ENCODE data around the gene NMNAT2. TPM values are rescaled to one million over a fixed set of nuclear protein-coding genes. Genes with fewer than 3 reads are reported as not detected.

NMNAT2 gene
- total and polyA plus RNA-seq, 8 donors: 0.42 to 4.9 (median 1.8) TPM

DNA sequence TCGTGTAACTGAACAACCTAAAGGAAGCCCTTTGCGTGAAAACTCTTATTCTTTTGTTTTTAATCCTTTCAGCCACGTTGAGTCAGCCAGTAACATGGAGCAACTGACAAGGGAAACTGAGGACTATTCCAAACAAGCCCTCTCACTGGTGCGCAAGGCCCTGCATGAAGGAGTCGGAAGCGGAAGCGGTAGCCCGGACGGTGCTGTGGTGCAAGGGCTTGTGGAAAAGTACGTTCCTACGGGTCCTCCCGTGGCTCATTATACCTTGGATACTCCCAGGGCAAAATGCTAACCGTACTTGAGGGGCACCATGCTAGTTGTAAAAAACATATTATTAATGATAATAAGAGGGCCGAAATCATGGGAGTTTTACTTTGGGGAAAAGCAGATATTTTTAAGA, 182.7 kb downstream of the NMNAT2 start:
- 82 to 86% methylated on average over 14 of the region's 14 CpGs for whole genome bisulfite sequencing, 2 donors
- Histone ChIP-seq H3K4me1 (no peaks in the 10 kb centered on the region), H3K27ac (peak overlapping the region in 2 of 4 donors; percentile 16 to 38), H3K27me3 (no peaks in the 10 kb centered on the region), H3K36me3 (no peaks in the 10 kb centered on the region), H3K9me3 (no peaks in the 10 kb centered on the region), H3K4me3 (no peak overlapping the region)
- TF ChIP-seq, protein P1, sequence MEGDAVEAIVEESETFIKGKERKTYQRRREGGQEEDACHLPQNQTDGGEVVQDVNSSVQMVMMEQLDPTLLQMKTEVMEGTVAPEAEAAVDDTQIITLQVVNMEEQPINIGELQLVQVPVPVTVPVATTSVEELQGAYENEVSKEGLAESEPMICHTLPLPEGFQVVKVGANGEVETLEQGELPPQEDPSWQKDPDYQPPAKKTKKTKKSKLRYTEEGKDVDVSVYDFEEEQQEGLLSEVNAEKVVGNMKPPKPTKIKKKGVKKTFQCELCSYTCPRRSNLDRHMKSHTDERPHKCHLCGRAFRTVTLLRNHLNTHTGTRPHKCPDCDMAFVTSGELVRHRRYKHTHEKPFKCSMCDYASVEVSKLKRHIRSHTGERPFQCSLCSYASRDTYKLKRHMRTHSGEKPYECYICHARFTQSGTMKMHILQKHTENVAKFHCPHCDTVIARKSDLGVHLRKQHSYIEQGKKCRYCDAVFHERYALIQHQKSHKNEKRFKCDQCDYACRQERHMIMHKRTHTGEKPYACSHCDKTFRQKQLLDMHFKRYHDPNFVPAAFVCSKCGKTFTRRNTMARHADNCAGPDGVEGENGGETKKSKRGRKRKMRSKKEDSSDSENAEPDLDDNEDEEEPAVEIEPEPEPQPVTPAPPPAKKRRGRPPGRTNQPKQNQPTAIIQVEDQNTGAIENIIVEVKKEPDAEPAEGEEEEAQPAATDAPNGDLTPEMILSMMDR (IDR thresholded peaks at IDR 0.05): no peak
- no peak for FAIRE-seq
- intact Hi-C loops (cut with DNase I): no loop called here
- DNase-seq: no peak
- ATAC-seq: no peak

DNA sequence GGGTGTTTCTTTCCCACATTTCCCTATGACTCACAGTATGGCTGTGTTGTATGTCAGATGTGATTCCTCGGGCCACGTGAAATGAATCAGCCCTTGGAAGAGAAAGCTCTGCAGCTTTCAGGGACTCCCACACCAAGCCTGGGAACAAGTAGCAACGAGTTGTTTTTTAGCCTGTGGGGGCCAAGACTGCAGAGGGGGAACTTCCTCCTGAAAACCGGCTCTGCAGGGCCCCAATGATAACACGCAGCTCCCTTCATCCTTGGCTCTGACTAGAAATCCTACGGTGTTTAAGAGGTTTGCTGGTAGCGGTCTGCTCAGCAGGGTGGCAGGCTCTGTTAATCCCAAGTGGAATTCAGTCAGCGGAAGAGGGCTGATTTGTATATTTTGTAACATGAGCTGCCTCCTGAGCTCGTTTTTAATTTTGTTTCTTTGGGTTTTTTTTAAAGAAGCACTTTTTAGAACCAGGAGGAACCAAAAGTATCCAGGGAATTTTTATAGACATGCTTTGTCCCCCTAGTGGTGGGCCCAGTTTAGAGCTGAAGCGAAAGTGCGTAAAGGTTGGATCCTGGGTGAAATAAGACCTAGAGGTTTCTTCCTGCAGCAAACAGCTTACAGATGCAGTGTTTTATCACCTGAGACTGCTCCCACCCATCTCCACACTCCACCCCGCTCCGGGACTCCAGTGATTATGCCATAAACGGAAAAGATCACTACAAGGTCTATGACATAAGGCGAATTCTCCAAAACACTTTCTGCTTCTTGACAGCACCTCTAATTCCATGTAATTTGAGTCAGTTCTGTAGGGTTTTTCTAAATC, 183.3 kb downstream of the NMNAT2 start:
- H3K4me1 ChIP-seq: no peaks in the 10 kb centered on the region
- peak overlapping the region in 2 of 4 donors; percentile 16 to 38 for H3K27ac ChIP-seq
- DNase-seq: peak in 3 of 6 donors; percentile 22 to 57 (median 43)
- FAIRE-seq: no peak
- peak overlapping the region in 2 of 4 donors; percentile 3 to 15 for H3K4me3 ChIP-seq
- intact Hi-C loops (cut with DNase I): no loop called here
- no peaks in the 10 kb centered on the region for H3K9me3 ChIP-seq
- ATAC-seq: peak; percentile 76 to 92 (median 86)
- H3K36me3 ChIP-seq: no peaks in the 10 kb centered on the region
- no peaks in the 10 kb centered on the region for H3K27me3 ChIP-seq
- TF ChIP-seq, protein P1 (IDR thresholded peaks at IDR 0.05): peak; percentile 25 to 52 (median 39)
- WGBS, 2 donors: 31 to 33% methylated on average over 15 of the region's 15 CpGs

DNA sequence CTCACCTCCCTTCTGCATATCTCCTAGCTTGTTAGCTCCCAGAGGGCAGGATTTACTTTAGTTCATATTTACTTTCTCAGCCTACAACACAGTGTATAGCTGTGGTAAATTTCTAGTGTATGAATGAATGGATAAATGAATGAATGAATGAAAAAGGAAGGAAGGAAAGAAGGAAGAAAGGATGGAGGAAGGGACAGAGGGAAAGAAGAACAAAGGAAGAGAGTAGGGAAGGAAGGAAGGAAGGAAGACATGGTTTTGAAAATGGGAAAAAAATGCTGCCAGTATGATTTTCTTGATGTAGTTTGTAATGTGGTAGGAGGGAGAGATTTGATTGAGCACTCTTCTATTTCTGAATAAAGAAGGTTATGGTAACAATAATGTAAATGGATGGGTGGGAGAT, 185.1 kb downstream of the NMNAT2 start:
- ATAC-seq (no peak), DNase-seq (no peak), FAIRE-seq (no peak)
- TF ChIP-seq, protein P1 (IDR thresholded peaks at IDR 0.05): no peak
- H3K27ac ChIP-seq: no peak overlapping the region
- no peak overlapping the region for H3K4me3 ChIP-seq
- H3K9me3 ChIP-seq: no peaks in the 10 kb centered on the region
- H3K27me3 ChIP-seq: no peaks in the 10 kb centered on the region
- intact Hi-C loops (cut with DNase I): no loop called here
- no peaks in the 10 kb centered on the region for H3K4me1 ChIP-seq
- H3K36me3 ChIP-seq: no peaks in the 10 kb centered on the region

DNA sequence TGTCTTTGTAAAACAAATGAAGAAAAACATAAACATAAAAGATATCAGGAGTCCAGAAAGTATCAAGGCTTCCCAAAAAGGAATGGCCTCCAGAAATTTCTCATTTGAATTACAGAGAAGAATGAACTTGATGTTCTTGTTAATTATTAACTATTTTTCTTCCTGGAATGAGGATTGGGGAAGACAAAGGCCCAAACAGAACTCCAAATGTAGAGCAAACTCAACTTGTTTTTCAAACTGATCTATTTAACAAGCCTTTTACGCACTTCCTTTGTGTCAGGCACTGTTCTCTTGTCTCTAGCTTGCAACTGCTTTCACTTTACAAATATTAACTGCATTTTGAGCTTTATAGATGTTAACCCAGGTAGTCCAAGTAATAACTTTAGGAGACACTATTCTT, 186.6 kb downstream of the NMNAT2 start:
- TF ChIP-seq, protein P1 (IDR thresholded peaks at IDR 0.05): no peak
- no peak for DNase-seq
- FAIRE-seq: no peak
- H3K9me3 ChIP-seq: no peaks in the 10 kb centered on the region
- no peak for ATAC-seq
- H3K27me3 ChIP-seq: no peaks in the 10 kb centered on the region
- WGBS, 2 donors: 79 to 93% methylated on average over 1 of the region's 1 CpG
- intact Hi-C loops (cut with DNase I): no loop called here
- H3K27ac ChIP-seq: peak overlapping the region in 2 of 4 donors; percentile 18 to 22
- H3K4me1 ChIP-seq: no peaks in the 10 kb centered on the region
- no peaks in the 10 kb centered on the region for H3K36me3 ChIP-seq
- no peak overlapping the region for H3K4me3 ChIP-seq

DNA sequence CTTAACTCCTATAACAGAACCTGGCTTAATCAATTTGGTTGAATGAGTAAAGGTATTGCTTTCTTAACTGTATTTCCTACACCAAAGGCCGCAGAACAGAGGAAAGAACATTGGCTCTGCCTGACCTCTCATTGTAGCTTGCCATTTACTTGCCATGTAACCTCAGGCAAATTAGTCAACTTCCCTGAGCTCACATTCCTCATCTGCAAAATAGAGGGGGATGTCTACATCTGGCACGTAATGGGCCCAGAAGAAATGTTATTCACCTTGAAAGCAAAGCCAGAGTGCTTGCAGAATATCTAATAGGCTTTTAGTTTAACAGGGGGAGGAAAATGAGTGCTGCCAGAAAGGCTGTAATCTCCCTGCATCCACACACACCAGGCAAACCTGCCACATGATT, 187.8 kb downstream of the NMNAT2 start:
- FAIRE-seq (no peak), DNase-seq (no peak), ATAC-seq (no peak)
- Histone ChIP-seq H3K36me3 (no peaks in the 10 kb centered on the region), H3K9me3 (no peaks in the 10 kb centered on the region), H3K4me3 (no peak overlapping the region), H3K4me1 (no peaks in the 10 kb centered on the region), H3K27me3 (no peaks in the 10 kb centered on the region), H3K27ac (no peak overlapping the region)
- TF ChIP-seq, protein P1 (IDR thresholded peaks at IDR 0.05): no peak
- intact Hi-C loops (cut with DNase I): no loop called here
- WGBS, 2 donors: 86 to 96% methylated on average over 2 of the region's 2 CpGs

All from pancreas (tissue), 10 donors.